Measurements from ENCODE around the gene CLEC16A. TPM values are rescaled to one million over a fixed set of nuclear protein-coding genes. Genes with fewer than 3 reads are reported as not detected.
"Not testable (repeated sequence)": the region's sequence is repeated elsewhere in the genome, so short reads cannot be mapped to it uniquely, and the experiment has no call there.

The CLEC16A gene
- polyA plus RNA-seq, 10 donors: 11.4 to 15.2 (median 12.9) TPM

GRCh38 chr16:10964891-10965326 lies 20.5 kb downstream of the CLEC16A start:
- DNase-seq: no peak

- DNase-seq: no peak
Observed at GRCh38 chr16:10965440-10966061, 21.2 kb downstream of the CLEC16A start.

GRCh38 chr16:10966129-10966528 lies 21.8 kb downstream of the CLEC16A start:
- no peak for DNase-seq

- DNase-seq: not testable (repeated sequence)
Observed at GRCh38 chr16:10966559-10966958, 22.2 kb downstream of the CLEC16A start.

GRCh38 chr16:10967986-10968385 lies 23.6 kb downstream of the CLEC16A start:
- no peak for DNase-seq

GRCh38 chr16:10968498-10968897 lies 24.1 kb downstream of the CLEC16A start:
- no peak for DNase-seq

- no peak for DNase-seq
Observed at GRCh38 chr16:10969615-10970014, 25.3 kb downstream of the CLEC16A start.

- DNase-seq: no peak
Observed at GRCh38 chr16:10970065-10970464, 25.7 kb downstream of the CLEC16A start.

- DNase-seq: peak; percentile 81 to 91 (median 86)
Observed at GRCh38 chr16:10971560-10971961, 27.2 kb downstream of the CLEC16A start.

GRCh38 chr16:10972108-10972818 lies 27.9 kb downstream of the CLEC16A start:
- no peak for DNase-seq

GRCh38 chr16:10972819-10973464 lies 28.6 kb downstream of the CLEC16A start:
- no peak for DNase-seq

- no peak for DNase-seq
Observed at GRCh38 chr16:10976634-10977033, 32.3 kb downstream of the CLEC16A start.

GRCh38 chr16:10978124-10978523 lies 33.8 kb downstream of the CLEC16A start:
- no peak for DNase-seq

- no peak for DNase-seq
Observed at GRCh38 chr16:10978871-10979446, 34.6 kb downstream of the CLEC16A start.

- peak; percentile 60 to 90 (median 84) for DNase-seq
Observed at GRCh38 chr16:10979717-10980601, 35.6 kb downstream of the CLEC16A start.

GRCh38 chr16:10980813-10981212 lies 36.4 kb downstream of the CLEC16A start:
- DNase-seq: peak in 1 of 3 donors; percentile 56

- DNase-seq: peak in 1 of 3 donors; percentile 51
Observed at GRCh38 chr16:10981697-10982216, 37.4 kb downstream of the CLEC16A start.

GRCh38 chr16:10982465-10983150 lies 38.2 kb downstream of the CLEC16A start:
- peak in 2 of 3 donors; percentile 78 to 87 for DNase-seq

GRCh38 chr16:10983159-10983558 lies 38.8 kb downstream of the CLEC16A start:
- DNase-seq: no peak

- peak in 2 of 3 donors; percentile 47 to 72 for DNase-seq
Observed at GRCh38 chr16:10984509-10984908, 40.1 kb downstream of the CLEC16A start.
